ENCODE measurements around the gene ZFYVE9. TPM values are rescaled to one million over a fixed set of nuclear protein-coding genes. Genes with fewer than 3 reads are reported as not detected.
A peak's percentile ranks its signal among the peaks of the same experiment; 100 is the strongest.

Gene ZFYVE9
- total RNA-seq, 1 donor from 2014 or later = 16.5 TPM

- H3K27me3 Mint-ChIP-seq (ENCODE audit: low read depth, unreplicated experiment) = no peaks in the 10 kb centered on the region
- Histone ChIP-seq H3K27ac (ENCODE audit: low read depth, low read length) (no peak overlapping the region), H4K20me1 (ENCODE audit: insufficient read depth, low read length) (peaks cover 30% of the 10 kb centered on the region), H3K4me1 (ENCODE audit: insufficient read depth, low read length) (no peaks in the 10 kb centered on the region), H3K36me3 (ENCODE audit: insufficient read depth, low read length) (no peaks in the 10 kb centered on the region), H3K4me2 (ENCODE audit: low read length) (no peak overlapping the region), H3K79me2 (ENCODE audit: insufficient read depth, low read length) (peaks cover 32% of the 10 kb centered on the region), H3K27me3 (ENCODE audit: insufficient read depth, low read length) (no peaks in the 10 kb centered on the region), H3K9ac (ENCODE audit: low read length) (no peak overlapping the region), H3K9me3 (ENCODE audit: insufficient read depth, low read depth, low read length) (no peaks in the 10 kb centered on the region), H3K4me3 (ENCODE audit: insufficient read depth, low read depth, low read length) (no peak overlapping the region), H2AFZ (ENCODE audit: low read depth, low read length) (no peak overlapping the region)
- no peaks in the 10 kb centered on the region for H3K9me3 Mint-ChIP-seq (ENCODE audit: unreplicated experiment)
- H3K4me1 Mint-ChIP-seq (ENCODE audit: low read depth, unreplicated experiment) = peaks cover 2% of the 10 kb centered on the region
- H3K27ac Mint-ChIP-seq (ENCODE audit: unreplicated experiment) = no peak overlapping the region
- H3K4me3 Mint-ChIP-seq (ENCODE audit: unreplicated experiment) = no peak overlapping the region
- TF ChIP-seq, protein P1, sequence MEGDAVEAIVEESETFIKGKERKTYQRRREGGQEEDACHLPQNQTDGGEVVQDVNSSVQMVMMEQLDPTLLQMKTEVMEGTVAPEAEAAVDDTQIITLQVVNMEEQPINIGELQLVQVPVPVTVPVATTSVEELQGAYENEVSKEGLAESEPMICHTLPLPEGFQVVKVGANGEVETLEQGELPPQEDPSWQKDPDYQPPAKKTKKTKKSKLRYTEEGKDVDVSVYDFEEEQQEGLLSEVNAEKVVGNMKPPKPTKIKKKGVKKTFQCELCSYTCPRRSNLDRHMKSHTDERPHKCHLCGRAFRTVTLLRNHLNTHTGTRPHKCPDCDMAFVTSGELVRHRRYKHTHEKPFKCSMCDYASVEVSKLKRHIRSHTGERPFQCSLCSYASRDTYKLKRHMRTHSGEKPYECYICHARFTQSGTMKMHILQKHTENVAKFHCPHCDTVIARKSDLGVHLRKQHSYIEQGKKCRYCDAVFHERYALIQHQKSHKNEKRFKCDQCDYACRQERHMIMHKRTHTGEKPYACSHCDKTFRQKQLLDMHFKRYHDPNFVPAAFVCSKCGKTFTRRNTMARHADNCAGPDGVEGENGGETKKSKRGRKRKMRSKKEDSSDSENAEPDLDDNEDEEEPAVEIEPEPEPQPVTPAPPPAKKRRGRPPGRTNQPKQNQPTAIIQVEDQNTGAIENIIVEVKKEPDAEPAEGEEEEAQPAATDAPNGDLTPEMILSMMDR (IDR thresholded peaks at IDR 0.05; ENCODE audit: insufficient read depth, low read depth, low read length) = no peak
- TF ChIP-seq EZH2 (IDR thresholded peaks at IDR 0.05; ENCODE audit: insufficient read depth, low read length) = no peak
- DNase-seq (ENCODE audit: low read depth) = no peak
- FAIRE-seq = no peak
- H3K36me3 Mint-ChIP-seq (ENCODE audit: low read depth, unreplicated experiment) = peaks cover 2% of the 10 kb centered on the region
Observed at GRCh38 chr1:52152572-52152971, 10.7 kb downstream of the ZFYVE9 start.

DNA sequence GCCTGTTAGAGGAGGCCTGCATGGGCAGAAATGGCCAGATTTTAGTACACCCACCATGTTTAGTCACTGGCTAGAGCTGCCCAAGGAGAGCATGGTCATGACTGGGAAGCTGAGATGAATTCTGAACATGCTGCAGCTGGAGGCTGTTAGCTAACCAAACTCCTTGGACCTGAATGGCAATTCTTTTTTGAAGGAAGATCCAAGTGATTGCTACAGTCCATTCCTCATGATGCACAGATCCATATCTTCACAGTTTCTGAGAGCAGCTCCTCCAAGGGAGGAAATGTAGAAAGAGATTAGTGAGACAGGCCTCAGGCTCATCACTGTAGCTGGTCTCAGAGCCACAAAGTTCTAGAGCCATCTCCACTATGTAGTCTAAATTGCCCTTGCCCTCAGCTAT, 11.1 kb downstream of the ZFYVE9 start:
- Mint-ChIP-seq H3K27ac (ENCODE audit: unreplicated experiment) (no peak overlapping the region), H3K9me3 (ENCODE audit: unreplicated experiment) (peaks cover 2% of the 10 kb centered on the region), H3K4me1 (ENCODE audit: low read depth, unreplicated experiment) (peaks cover 2% of the 10 kb centered on the region), H3K27me3 (ENCODE audit: low read depth, unreplicated experiment) (no peaks in the 10 kb centered on the region), H3K4me3 (ENCODE audit: unreplicated experiment) (no peak overlapping the region), H3K36me3 (ENCODE audit: low read depth, unreplicated experiment) (peaks cover 2% of the 10 kb centered on the region)
- Histone ChIP-seq H3K9me3 (ENCODE audit: insufficient read depth, low read depth, low read length) (no peaks in the 10 kb centered on the region), H3K79me2 (ENCODE audit: insufficient read depth, low read length) (peaks cover 27% of the 10 kb centered on the region), H3K4me2 (ENCODE audit: low read length) (no peak overlapping the region), H3K27ac (ENCODE audit: low read depth, low read length) (no peak overlapping the region), H3K27me3 (ENCODE audit: insufficient read depth, low read length) (no peaks in the 10 kb centered on the region), H3K4me1 (ENCODE audit: insufficient read depth, low read length) (no peaks in the 10 kb centered on the region), H3K36me3 (ENCODE audit: insufficient read depth, low read length) (no peaks in the 10 kb centered on the region), H2AFZ (ENCODE audit: low read depth, low read length) (no peak overlapping the region), H4K20me1 (ENCODE audit: insufficient read depth, low read length) (peaks cover 30% of the 10 kb centered on the region), H3K9ac (ENCODE audit: low read length) (no peak overlapping the region), H3K4me3 (ENCODE audit: insufficient read depth, low read depth, low read length) (no peak overlapping the region)
- no peak for FAIRE-seq
- DNase-seq (ENCODE audit: low read depth) = no peak
- no peak for TF ChIP-seq EZH2 (IDR thresholded peaks at IDR 0.05; ENCODE audit: insufficient read depth, low read length)
- TF ChIP-seq, protein P1 (IDR thresholded peaks at IDR 0.05; ENCODE audit: insufficient read depth, low read depth, low read length) = no peak

DNA sequence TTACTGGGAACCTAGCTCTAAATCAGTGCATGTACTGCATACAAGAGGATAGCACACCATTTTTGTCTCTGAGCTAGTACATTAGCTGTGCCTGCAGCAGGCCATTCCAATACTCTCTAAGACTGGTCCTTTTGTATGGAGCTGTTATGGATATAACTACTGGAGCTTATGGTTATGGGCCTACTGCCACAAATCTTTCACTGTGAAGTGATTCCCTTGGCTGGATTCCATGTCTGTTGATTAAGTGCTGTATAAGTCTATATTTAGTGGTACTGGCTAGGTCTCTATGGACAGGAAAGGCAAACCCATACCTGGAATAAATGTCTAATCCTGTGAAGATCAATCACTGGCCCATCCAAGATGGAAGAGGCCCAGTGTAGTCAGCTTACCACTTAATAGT, 12.0 kb downstream of the ZFYVE9 start:
- no peaks in the 10 kb centered on the region for H3K9me3 ChIP-seq (ENCODE audit: insufficient read depth, low read depth, low read length)
- Mint-ChIP-seq H3K4me1 (ENCODE audit: low read depth, unreplicated experiment) (peaks cover 2% of the 10 kb centered on the region), H3K27me3 (ENCODE audit: low read depth, unreplicated experiment) (no peaks in the 10 kb centered on the region), H3K27ac (ENCODE audit: unreplicated experiment) (no peak overlapping the region), H3K36me3 (ENCODE audit: low read depth, unreplicated experiment) (peaks cover 2% of the 10 kb centered on the region), H3K9me3 (ENCODE audit: unreplicated experiment) (peaks cover 6% of the 10 kb centered on the region), H3K4me3 (ENCODE audit: unreplicated experiment) (no peak overlapping the region)
- peaks cover 30% of the 10 kb centered on the region for H4K20me1 ChIP-seq (ENCODE audit: insufficient read depth, low read length)
- no peak overlapping the region for H3K27ac ChIP-seq (ENCODE audit: low read depth, low read length)
- H3K4me2 ChIP-seq (ENCODE audit: low read length) = no peak overlapping the region
- DNase-seq (ENCODE audit: low read depth) (peak; percentile 21), FAIRE-seq (no peak)
- H3K9ac ChIP-seq (ENCODE audit: low read length) = no peak overlapping the region
- no peaks in the 10 kb centered on the region for H3K36me3 ChIP-seq (ENCODE audit: insufficient read depth, low read length)
- H3K4me1 ChIP-seq (ENCODE audit: insufficient read depth, low read length) = no peaks in the 10 kb centered on the region
- no peak overlapping the region for H2AFZ ChIP-seq (ENCODE audit: low read depth, low read length)
- peaks cover 22% of the 10 kb centered on the region for H3K79me2 ChIP-seq (ENCODE audit: insufficient read depth, low read length)
- H3K27me3 ChIP-seq (ENCODE audit: insufficient read depth, low read length) = no peaks in the 10 kb centered on the region
- TF ChIP-seq, protein P1 (IDR thresholded peaks at IDR 0.05; ENCODE audit: insufficient read depth, low read depth, low read length) = no peak
- TF ChIP-seq EZH2 (IDR thresholded peaks at IDR 0.05; ENCODE audit: insufficient read depth, low read length) = no peak
- H3K4me3 ChIP-seq (ENCODE audit: insufficient read depth, low read depth, low read length) = no peak overlapping the region

Data from astrocyte (in vitro differentiated cells and primary cell).